GM21526 (cell line): ENCODE measurements around the gene SNRPA.
A peak's percentile ranks its signal among the peaks of the same experiment; 100 is the strongest.
"Not testable (repeated sequence)": the region's sequence is repeated elsewhere in the genome, so short reads cannot be mapped to it uniquely, and the experiment has no call there.

Experiments used
- ATAC-seq: cut with Tn5 transposase; IDR thresholded peaks from one replicate; pipeline ENCODE4 v1.9.1; 2021; ENCODE audit warnings: moderate library complexity; ENCODE audit not compliant: unreplicated experiment, low FRiP score

Gene SNRPA

DNA sequence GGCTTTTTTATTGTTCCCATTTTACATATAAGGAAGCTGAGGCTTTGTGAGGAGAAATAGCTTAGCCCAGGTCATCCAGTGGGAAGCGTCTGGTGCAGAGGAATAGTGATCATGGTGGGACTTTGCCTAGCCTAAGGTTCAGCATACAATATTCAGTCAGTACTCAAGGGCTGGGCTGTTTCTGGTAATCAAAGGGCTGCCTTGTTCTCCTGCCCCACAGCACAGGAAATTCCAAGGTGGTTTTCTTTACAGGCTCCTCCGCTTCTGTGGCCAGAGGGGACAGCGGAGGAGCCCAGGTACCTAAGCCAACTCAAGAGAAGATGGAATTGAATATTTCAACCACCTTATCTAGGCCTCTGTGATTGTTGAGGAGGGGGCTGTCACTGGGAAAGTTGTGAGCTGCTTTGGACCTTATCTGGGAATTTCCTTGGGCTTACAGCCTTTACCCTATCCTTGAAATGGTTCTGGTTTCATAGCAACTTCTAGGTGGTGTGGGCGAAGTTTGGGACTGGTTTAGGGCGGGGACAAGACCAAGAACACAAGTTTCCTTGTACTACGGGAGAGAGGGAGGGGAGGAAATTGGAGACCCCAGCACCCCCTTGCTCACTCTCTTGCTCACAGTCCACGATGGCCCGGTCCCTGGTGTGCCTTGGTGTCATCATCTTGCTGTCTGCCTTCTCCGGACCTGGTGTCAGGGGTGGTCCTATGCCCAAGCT is 24.1 kb downstream of the SNRPA start, which contains the start of gene MIA:
Gene MIA (plus strand): TSS at position 606 of the 716 bp plus-strand sequence. CDS start 22 bp downstream, at position 628.
- no peak for ATAC-seq

GRCh38 chr19:40775632-40776022 is 24.6 kb downstream of the SNRPA start:
- ATAC-seq: no peak

DNA sequence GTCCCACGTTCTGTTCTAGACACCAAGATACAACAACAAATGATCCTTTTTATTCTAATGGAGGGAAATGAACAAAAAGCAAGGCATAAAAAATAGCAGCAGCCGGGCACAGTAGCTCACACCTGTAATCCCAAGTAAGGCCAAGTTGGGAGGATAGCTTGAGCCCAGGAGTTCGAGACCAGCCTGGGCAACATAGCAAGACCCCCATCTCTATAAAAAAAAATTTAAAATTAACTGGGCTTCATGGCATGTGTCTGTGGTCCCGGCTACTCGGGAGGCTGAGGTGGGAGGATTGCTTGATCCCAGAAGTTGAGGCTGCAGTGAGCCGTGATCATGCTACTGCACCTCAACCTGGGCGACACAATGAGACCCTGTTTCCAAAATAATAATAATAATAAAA is 25.4 kb downstream of the SNRPA start:
- no peak for ATAC-seq

DNA sequence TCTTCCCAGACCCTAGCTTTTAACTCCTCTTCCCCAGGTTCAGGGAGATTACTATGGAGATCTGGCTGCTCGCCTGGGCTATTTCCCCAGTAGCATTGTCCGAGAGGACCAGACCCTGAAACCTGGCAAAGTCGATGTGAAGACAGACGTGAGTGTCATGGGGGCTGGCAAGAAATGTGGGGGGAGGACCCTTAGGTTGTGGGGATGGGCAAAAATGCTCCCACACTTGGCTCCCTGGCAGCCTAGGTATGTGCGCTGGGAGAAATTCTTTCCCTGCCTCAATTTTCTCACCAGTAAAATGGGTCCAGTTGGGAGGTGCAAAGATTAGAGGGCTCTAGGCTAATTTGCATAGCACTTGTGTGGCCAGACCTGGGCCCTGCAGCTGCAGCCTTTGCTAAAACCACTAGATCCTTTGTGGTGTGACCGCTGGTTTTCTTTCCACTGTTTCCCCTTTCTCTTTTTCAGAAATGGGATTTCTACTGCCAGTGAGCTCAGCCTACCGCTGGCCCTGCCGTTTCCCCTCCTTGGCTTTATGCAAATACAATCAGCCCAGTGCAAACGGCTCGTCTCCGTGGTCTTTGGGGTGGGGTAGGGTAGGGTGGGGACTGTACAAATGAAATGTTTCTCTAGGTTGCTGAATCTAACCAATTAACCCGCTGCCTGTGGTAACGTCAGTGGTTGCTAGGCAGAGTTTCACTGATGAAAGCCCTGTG is 26.1 kb downstream of the SNRPA start:
- peak; percentile 58 for ATAC-seq

- no peak for ATAC-seq
Measured at GRCh38 chr19:40777645-40777936, 26.6 kb downstream of the SNRPA start.

DNA sequence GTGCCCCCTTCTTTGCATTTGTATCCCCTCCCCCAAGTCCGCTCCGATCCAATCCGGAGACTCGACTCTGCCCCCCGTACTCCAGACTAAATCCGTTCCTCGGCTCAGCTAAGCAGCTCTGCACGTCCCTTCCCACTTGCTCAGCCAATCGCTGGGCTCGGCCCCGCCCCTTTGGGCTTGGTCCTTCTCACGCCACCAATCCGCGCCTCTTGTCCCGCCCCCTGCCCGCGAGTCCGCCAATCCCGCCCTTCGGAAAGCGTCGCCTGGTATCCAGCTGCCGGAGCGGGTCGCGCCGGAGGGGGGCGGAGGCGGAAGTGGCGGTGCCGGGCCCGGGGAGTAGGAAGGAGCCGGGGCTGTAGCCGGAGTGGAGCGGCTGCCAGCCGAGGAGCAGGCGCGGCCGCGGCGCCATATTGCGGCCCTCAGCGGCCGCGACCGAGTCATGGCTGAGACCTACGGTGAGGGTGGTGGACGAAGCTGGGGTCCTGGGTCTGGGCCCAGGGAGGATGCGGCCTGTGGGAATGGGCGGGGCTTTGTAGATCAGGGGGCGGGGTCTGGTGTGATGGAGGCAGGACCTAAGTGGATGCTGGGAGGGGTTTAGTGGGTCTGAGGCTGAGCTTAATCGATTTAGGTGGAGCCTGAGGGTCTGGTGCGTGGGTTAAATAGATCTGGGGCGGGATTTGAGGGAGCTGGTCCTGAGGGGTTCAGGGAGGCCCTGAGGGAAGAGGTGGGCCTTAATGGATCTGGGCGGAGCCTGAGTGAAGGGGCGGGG is 27.1 kb downstream of the SNRPA start, which contains the start of gene RAB4B:
Gene RAB4B (plus strand): TSS at position 311 of the 769 bp plus-strand sequence. CDS start 129 bp downstream, at position 440.
- peak; percentile 58 for ATAC-seq

GRCh38 chr19:40778706-40779284 is 27.8 kb downstream of the SNRPA start:
- ATAC-seq: no peak

DNA sequence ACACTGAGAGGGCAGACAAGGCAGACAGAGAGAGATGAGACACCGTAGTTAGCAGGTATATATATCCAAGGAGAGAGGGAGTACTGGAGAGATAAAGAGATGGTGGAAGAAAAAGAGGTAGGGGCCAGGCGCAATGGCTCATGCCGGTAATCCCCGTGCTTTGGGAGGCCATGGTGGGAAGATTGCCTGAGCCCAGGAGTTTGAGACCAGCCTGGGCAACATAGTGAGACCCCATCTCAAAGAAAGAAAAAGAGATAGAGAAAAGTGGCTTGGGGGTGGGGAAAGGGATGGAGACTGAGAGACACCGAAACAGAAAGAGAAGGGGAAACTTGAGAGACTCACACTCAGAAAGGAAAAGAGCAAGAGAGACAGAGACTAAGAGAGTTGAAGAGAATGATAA is 29.6 kb downstream of the SNRPA start:
- no peak for ATAC-seq

GRCh38 chr19:40781140-40781539 is 30.1 kb downstream of the SNRPA start:
- ATAC-seq: no peak

- ATAC-seq: no peak
Measured at GRCh38 chr19:40783711-40784110, 32.7 kb downstream of the SNRPA start.

DNA sequence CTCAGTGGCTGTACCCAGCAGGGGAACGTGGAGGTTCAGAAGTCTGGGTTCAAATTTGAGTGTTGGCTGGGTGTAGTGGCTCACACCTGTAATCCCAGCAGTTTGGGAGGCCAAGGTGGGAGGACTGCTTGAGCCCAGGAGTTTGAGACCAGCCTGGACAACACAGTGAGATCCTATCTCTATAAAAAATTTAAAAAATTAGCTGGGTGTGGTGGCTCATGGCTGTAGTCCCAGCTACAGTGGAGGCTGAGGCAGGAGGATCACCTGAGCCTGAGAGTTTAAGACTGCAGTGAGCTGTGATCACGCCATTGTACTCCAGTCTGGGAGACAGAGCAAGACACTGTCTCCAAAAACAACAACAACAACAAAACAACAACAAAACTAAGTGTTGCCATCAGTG is 33.1 kb downstream of the SNRPA start:
- not testable (repeated sequence) for ATAC-seq

- ATAC-seq: no peak
Measured at GRCh38 chr19:40785526-40785925, 34.5 kb downstream of the SNRPA start.

- ATAC-seq: no peak
Measured at GRCh38 chr19:40786060-40787037, 35.3 kb downstream of the SNRPA start.

DNA sequence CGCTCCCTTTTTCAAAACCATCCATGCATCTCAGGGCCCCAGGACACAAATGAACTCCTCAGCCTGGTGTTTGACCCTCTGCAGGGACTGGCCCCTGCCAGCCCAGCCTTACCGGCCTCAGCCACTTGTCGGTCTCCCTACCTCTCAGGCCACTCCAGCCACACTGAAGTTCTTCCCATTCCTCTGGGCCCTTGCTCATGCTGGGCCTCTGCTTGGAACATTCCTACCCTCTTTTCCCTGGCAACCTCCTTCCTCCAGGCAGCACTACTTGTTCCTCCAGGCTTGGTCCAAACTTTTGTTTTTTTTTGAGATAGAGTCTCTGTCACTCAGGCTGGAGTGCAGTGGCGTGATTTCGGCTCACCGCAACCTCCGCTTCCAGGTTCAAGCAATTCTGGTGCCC is 40.3 kb downstream of the SNRPA start:
- ATAC-seq: no peak

GRCh38 chr19:40791996-40792395 is 41.0 kb downstream of the SNRPA start:
- no peak for ATAC-seq

DNA sequence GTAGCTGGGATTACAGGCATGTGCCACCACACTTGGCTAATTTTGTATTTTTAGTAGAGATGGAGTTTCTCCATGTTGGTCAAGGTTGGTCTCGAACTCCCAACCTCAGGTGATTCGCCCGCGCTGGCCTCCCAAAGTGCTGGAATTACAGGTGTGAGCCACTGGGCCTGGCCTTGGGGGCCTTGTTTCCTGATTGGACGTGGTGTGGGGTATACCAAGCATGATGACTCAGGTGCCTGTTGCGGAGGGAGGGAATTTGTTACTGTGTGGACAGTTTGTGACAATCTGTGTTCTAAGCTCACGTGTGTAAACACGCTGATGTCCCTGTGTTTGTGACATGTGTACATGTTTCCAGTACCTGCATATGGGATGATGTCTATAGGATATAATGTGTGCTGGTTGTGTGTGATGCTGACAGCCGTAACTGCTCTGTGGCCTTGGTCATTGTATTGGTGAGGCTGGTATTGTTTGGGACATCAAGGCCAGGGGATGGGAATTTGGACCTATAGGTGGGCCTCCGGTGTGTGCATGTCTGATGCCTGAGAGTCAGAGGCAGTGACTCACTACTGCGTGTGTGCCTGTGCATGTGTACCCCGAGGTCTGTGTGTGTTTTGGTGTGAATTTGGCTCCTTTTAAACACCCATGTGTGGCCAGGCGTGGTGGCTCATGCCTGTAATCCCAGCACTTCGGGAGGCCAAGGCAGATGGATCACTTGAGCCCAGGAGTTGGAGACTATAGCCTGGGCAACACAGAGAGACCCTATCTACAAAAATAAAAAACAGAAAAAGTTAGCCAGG is 46.4 kb downstream of the SNRPA start:
- ATAC-seq: no peak

DNA sequence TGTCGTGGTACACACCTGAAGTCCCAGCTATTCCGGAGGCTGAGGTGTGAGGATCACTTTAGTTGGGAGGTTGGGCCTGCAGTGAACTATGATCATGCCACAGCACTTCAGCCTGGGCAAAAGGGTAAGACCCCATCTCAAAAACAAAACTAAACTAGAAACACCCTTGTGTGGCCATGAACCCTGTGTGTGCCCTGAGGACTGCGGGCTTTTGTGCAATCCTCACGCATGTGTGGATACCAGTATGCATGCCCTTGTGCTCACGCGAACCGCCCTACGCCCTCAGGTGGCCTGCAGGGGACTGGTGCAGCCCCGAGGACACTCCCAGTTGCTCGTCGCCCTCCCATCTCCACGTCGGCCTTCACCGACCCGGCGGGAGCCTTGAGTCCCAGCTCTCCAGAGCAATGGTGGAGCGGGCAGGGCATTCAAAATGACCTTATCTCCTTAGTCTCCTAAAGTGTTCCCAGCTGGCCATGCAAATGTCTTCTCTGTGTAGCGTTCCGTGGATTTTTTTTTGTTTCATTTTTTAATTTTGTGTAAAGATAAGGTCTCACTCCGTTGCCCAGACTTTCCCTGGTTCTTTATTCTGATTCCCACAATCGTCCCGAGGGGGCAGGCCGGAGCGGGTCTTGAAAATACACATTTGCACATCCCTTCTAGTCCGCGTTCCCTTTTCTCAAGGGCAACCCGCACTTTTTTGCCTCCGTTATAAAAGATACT is 47.1 kb downstream of the SNRPA start:
- peak; percentile 21 for ATAC-seq
